Smooth muscle cell (in vitro differentiated cells): Measurements from ENCODE around the gene DERA. TPM values are rescaled to one million over a fixed set of nuclear protein-coding genes. Genes with fewer than 3 reads are reported as not detected.
"Not testable (repeated sequence)": the region's sequence is repeated elsewhere in the genome, so short reads cannot be mapped to it uniquely, and the experiment has no call there.

Source experiments
- DNase-seq: peaks from one replicate; lab custom pipeline; 2025; ENCODE audit not compliant: unreplicated experiment; lab: John Stamatoyannopoulos, UW
- H2AFZ ChIP-seq: fragments of 200-600 bp; sonication (generic); 2 replicates; pipeline ENCODE4 v1.6.0; 2016; ENCODE audit warnings: antibody characterized with exemption, low read depth, mild to moderate bottlenecking
- H3F3A ChIP-seq: fragments of 200-600 bp; sonication (generic); 2 replicates; pipeline ENCODE4 v1.6.0; 2017; ENCODE audit warnings: antibody characterized with exemption, low read depth
- H3K27ac ChIP-seq: fragments of 200-600 bp; sonication (generic); 2 replicates; pipeline ENCODE4 v1.5.1; 2016; ENCODE audit warnings: low read depth, mild to moderate bottlenecking
- H3K27me3 ChIP-seq: fragments of 200-600 bp; sonication (generic); 2 replicates; pipeline ENCODE4 v1.6.1; 2016; ENCODE audit warnings: low read depth, mild to moderate bottlenecking
- H3K36me3 ChIP-seq: fragments of 200-600 bp; sonication (generic); 2 replicates; pipeline ENCODE4 v1.5.1; 2016; ENCODE audit warnings: low read depth
- H3K4me1 ChIP-seq: fragments of 200-600 bp; sonication (generic); 2 replicates; pipeline ENCODE4 v1.5.1; 2016; ENCODE audit warnings: low read depth
- H3K4me2 ChIP-seq: fragments of 200-600 bp; sonication (generic); 2 replicates; pipeline ENCODE4 v1.6.0; 2016; ENCODE audit warnings: mild to moderate bottlenecking
- H3K4me3 ChIP-seq: fragments of 200-600 bp; sonication (generic); 2 replicates; pipeline ENCODE4 v1.5.1; 2016; ENCODE audit warnings: mild to moderate bottlenecking
- H3K79me2 ChIP-seq: fragments of 200-600 bp; sonication (generic); 2 replicates; pipeline ENCODE4 v1.6.0; 2016; ENCODE audit warnings: low read depth, mild to moderate bottlenecking
- H3K9ac ChIP-seq: fragments of 200-600 bp; sonication (generic); 2 replicates; pipeline ENCODE4 v1.6.0; 2016; ENCODE audit warnings: low read depth
- H3K9me3 ChIP-seq: fragments of 200-600 bp; sonication (generic); replicated peaks from 2 replicates; pipeline ENCODE4 v1.5.1; 2016; ENCODE audit warnings: low read depth
- H4K20me1 ChIP-seq: fragments of 200-600 bp; sonication (generic); 2 replicates; pipeline ENCODE4 v1.6.0; 2016; ENCODE audit warnings: low read depth
- WGBS: methylation state at CpG from one replicate; pipeline ENCODE4 v1.1.7; 2016; ENCODE audit warnings: low lambda C conversion rate; 5-methylcytosine and 5-hydroxymethylcytosine counted together
- polyA plus RNA-seq: library from polyadenylated mRNA; unstranded; fragments of >200 nt; fragmentation: Nextera tagmentation; extraction: Ambion mirVana; gene quantifications from 2 replicates; pipeline ENCODE4 v1.2.1, GENCODE V29; 2016
- total RNA-seq: library from RNA; depleted of rRNA; stranded (reverse); fragments of >200 nt; gene quantifications from 2 replicates; pipeline ENCODE4 v1.2.3, GENCODE V29; 2014
- TF ChIP-seq, protein P1 (sequence below): fragments of 200-600 bp; sonication (generic); IDR thresholded peaks from 2 replicates; pipeline ENCODE4 v1.5.1; 2017; ENCODE audit warnings: borderline replicate concordance, mild to moderate bottlenecking, antibody characterized with exemption; ENCODE audit not compliant: insufficient read depth, poor library complexity, severe bottlenecking

Gene DERA
- total and polyA plus RNA-seq, 2 experiments from 2014 or later, result 23.3 to 35.1 TPM

DNA sequence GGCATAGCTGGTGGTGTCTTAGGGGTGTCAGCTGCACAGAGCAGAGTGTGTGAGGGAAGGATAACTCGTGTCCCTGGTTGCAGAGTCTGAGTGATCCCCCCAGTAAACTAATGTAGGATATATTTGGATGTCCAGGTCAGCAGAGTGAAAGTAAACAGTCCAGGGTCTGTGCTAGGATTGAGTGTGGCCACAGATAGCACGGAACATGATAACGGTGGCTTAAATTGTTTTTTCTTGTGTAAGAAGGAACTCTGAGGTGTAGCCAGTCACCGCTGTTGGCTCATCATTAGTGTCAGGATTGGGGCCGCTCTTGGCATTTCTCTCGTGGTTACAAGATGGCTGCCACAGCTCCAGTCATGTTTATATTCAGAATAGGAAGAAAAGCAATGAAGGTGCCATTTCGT is 97.3 kb downstream of the DERA start:
- peaks cover 11% of the 10 kb centered on the region for H3K4me1 ChIP-seq
- H4K20me1 ChIP-seq, result no peaks in the 10 kb centered on the region
- H2AFZ ChIP-seq, result no peak overlapping the region
- TF ChIP-seq, protein P1, sequence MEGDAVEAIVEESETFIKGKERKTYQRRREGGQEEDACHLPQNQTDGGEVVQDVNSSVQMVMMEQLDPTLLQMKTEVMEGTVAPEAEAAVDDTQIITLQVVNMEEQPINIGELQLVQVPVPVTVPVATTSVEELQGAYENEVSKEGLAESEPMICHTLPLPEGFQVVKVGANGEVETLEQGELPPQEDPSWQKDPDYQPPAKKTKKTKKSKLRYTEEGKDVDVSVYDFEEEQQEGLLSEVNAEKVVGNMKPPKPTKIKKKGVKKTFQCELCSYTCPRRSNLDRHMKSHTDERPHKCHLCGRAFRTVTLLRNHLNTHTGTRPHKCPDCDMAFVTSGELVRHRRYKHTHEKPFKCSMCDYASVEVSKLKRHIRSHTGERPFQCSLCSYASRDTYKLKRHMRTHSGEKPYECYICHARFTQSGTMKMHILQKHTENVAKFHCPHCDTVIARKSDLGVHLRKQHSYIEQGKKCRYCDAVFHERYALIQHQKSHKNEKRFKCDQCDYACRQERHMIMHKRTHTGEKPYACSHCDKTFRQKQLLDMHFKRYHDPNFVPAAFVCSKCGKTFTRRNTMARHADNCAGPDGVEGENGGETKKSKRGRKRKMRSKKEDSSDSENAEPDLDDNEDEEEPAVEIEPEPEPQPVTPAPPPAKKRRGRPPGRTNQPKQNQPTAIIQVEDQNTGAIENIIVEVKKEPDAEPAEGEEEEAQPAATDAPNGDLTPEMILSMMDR, result no peak
- no peaks in the 10 kb centered on the region for H3K9me3 ChIP-seq
- H3K27me3 ChIP-seq, result no peaks in the 10 kb centered on the region
- no peak for DNase-seq
- no peak overlapping the region for H3K9ac ChIP-seq
- 63% methylated on average over 7 of the region's 7 CpGs for WGBS
- H3K36me3 ChIP-seq, result no peaks in the 10 kb centered on the region
- H3K79me2 ChIP-seq, result no peaks in the 10 kb centered on the region
- no peak overlapping the region for H3K4me2 ChIP-seq
- no peak overlapping the region for H3K4me3 ChIP-seq
- H3F3A ChIP-seq, result peaks cover 10% of the 10 kb centered on the region
- no peak overlapping the region for H3K27ac ChIP-seq

DNA sequence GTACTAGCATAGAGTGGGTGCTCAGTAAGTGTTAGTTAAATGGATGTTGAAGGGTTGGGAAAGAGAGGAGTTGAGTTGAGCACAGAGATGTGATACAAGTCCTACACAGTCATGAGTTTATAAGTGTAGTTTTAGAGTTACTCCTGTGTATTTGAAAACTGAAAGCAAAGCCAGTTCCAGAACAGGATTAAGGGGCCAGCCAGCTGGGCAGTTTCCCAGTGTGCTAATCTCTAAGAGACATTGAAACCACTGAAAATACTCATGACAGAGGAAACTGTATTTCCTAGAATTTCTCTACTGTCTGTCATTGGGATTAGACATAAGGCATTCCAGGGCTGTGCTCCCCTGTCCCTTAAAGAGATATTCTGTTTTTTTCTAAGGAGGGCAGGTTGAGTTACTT is 101.0 kb downstream of the DERA start:
- Histone ChIP-seq H3K9ac (no peak overlapping the region), H3K27me3 (no peaks in the 10 kb centered on the region), H3K4me2 (peak overlapping the region; percentile 71), H3K36me3 (no peaks in the 10 kb centered on the region), H3K79me2 (no peaks in the 10 kb centered on the region), H3K4me3 (no peak overlapping the region), H4K20me1 (no peaks in the 10 kb centered on the region), H2AFZ (peak overlapping the region; percentile 74), H3K4me1 (peaks cover 11% of the 10 kb centered on the region), H3K9me3 (no peaks in the 10 kb centered on the region), H3F3A (peaks cover 10% of the 10 kb centered on the region), H3K27ac (peak overlapping the region; percentile 62)
- TF ChIP-seq, protein P1, result no peak
- DNase-seq, result no peak

DNA sequence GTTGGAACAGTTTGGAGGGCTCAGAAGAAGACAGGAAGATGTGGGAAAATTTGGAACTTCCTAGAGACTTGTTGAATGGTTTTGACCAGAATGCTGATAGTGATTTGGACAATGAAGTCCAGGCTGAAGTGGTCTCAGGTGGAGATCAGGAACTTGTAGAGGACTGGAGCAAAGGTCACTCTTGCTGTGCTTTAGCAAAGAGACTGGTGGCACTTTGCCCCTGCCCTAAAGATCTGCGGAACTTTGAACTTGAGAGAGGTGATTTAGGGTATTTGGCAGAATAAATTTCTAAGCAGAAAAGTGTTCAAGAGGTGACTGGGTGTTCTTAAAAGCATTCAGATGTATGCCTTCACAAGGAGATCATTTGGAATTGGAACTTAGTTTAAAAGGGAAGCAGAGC is 102.6 kb downstream of the DERA start:
- not testable (repeated sequence) for H3K4me2 ChIP-seq, DNase-seq, H3K36me3 ChIP-seq, H3K27ac ChIP-seq, H2AFZ ChIP-seq, H3K4me3 ChIP-seq, H3K9me3 ChIP-seq, H3K27me3 ChIP-seq, H3F3A ChIP-seq, H3K9ac ChIP-seq, H4K20me1 ChIP-seq, H3K79me2 ChIP-seq
- H3K4me1 ChIP-seq, result peaks cover 11% of the 10 kb centered on the region
- WGBS, result 94% methylated on average over 1 of the region's 1 CpG

DNA sequence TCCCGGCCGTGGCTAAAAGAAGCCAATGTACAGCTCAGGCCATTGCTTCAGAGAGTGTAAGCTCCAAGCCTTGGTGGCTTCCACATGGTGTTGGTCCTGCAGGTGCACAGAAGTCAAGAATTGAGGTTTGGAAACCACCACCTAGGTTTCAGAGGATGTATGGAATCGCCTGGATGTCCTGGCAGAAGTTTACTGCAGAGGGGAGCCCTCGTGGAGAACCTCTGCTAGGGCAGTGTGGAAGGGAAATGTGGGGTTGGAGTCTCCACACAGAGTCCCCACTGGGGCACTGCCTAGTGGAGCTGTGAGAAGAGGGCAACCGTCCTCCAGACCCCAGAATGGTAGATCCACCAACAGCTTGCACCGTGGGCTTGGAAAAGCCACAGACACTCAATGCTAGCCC is 103.3 kb downstream of the DERA start:
- H3K27ac ChIP-seq, H3K4me3 ChIP-seq, H3K9ac ChIP-seq, H3K4me2 ChIP-seq, DNase-seq, H3F3A ChIP-seq, H2AFZ ChIP-seq, H3K27me3 ChIP-seq, H3K79me2 ChIP-seq, H3K9me3 ChIP-seq, H4K20me1 ChIP-seq, H3K36me3 ChIP-seq: not testable (repeated sequence)
- WGBS, result 94% methylated on average over 6 of the region's 6 CpGs
- peaks cover 11% of the 10 kb centered on the region for H3K4me1 ChIP-seq

DNA sequence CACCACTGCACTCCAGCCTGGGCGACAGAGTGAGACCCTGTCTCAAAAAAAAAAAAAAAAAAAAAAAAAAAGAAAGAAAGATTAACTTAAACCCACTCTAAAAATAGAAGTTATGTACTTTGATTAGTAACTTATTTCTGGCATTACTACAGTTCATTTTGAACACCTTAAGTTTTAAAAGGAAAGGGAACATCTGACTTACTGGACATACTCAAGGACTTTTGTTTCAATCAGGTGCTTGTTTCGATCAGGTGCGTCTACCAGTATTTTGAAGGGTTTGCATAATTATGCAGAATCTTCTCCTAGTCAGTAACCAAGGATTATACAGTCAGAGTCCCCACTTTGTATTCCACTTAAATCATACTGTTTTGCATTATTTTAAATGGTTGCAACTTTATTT is 105.6 kb downstream of the DERA start:
- no peaks in the 10 kb centered on the region for H3K79me2 ChIP-seq
- H3F3A ChIP-seq, result no peaks in the 10 kb centered on the region
- no peaks in the 10 kb centered on the region for H3K27me3 ChIP-seq
- WGBS, result 97% methylated on average over 3 of the region's 3 CpGs
- no peaks in the 10 kb centered on the region for H3K9me3 ChIP-seq
- TF ChIP-seq, protein P1, result no peak
- no peaks in the 10 kb centered on the region for H4K20me1 ChIP-seq
- H3K4me2 ChIP-seq, result no peak overlapping the region
- no peak for DNase-seq
- H3K27ac ChIP-seq, result no peak overlapping the region
- no peaks in the 10 kb centered on the region for H3K36me3 ChIP-seq
- H3K4me3 ChIP-seq, result no peak overlapping the region
- peaks cover 7% of the 10 kb centered on the region for H3K4me1 ChIP-seq
- H2AFZ ChIP-seq, result no peak overlapping the region
- H3K9ac ChIP-seq, result no peak overlapping the region
